ENCODE data around the gene CHRNA4.

Gene CHRNA4

DNA sequence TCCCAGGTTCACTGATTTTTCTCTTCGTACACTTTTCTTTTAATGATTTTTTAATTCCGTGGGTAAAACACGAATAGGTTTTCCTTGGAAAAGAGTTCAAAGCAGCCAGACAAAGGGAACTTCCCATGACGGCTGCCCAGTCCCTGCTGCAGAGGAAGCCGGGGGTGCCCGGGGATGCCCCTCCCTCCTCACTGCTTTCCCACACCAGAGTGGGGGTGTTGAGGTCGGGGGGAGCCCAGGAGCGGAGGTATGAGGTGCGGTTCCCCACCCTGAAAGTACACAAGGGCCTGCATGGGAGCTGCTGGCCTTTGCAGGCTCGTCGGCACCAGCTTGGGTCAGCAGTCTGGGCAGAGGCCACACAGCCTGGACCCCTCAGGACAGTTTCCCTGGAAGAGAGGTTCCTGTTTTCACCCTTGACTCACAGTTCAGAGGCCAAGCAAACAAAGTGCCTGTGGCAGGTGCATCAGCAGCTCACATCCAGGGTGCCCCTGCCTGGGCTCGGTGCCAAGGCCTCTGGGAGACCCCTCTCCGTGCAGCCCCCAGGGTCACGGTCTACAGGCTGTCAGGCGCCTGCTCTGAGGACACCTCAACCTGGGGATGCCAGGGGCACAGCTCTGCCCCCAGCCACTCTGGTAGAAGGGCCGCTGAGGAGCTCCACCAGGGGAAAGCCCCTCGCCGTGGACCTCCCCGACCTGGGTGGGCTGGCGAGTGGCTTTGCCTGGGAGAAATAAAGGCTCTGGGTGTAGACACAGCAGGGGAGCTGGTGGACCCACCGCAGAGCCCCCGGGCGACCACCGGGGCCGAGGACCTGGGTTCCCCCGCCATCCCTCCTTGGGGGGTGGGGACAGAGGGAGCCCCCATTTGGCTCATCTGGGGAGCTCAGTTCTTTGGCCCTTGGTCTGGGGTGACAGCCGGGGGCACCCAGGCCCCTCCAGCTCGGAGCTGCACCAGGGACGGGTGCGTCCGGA, 15.4 kb upstream of the CHRNA4 start:
- DNase-seq, result no peak

DNA sequence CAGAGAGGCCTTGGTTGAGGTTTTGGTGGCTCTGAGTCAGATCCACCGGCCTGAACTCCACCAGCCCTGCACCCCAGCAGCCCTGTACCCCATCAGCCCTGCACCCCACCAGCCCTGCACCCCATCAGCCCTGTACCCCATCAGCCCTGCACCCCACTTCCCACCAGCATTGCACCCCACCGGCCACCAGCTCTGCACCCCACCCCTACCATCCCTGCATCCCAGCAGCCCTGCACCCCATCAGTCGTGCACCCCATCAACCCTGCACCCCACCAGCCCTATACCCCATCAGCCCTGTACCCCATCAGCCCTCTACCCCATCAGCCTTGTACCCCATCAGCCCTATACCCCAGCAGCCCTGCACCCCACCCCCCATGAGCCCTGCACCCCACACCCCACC, 14.3 kb upstream of the CHRNA4 start:
- DNase-seq, result no peak

GRCh38 chr20:63374504-63374903, 13.4 kb upstream of the CHRNA4 start:
- no peak for DNase-seq

GRCh38 chr20:63373996-63374395, 12.8 kb upstream of the CHRNA4 start:
- DNase-seq, result no peak

DNA sequence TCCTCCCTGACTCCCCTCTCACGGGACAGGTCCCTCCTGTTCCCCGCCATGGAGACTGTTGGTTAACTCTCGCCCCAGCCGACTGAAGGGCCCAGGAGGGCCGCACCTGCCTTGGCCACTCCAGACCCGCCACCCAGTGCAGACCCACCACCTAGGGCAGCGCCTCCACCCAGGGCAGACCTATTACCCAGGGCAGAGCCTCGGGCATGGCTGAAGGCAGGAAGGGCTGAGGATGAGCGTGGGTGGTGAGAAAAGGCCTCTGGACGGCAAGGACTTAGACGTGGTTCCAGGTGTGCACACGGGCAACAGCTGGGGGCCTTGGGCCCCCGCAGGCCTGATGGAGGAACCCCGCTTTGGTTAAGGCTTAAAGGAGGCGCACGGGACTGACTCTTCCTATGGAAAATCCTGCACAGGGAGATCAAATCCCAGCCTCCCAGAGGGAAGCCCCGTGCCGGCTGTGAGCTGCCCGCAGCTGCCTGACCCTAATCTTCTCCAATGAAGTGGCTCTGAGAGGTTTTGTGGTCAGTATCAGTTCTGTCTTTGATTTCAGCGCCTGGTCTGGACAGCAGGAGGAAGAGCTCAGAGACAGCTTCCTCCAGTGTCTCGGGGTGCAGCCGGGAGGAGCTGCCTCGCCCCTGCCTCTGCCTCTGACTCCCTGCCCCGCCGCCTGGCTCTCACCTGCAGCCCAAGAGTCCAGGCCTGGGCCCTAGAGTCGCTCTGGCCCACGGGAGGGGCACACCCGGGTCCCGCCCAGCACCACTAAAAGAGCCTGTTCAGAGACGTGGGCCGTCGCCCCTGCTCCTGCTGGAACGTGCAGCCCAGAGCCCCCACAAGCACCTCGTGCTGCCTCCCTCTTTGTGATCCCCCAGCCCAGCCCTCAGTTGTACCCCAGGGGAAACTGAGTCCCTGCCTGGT, 12.1 kb upstream of the CHRNA4 start:
- DNase-seq, result no peak

DNA sequence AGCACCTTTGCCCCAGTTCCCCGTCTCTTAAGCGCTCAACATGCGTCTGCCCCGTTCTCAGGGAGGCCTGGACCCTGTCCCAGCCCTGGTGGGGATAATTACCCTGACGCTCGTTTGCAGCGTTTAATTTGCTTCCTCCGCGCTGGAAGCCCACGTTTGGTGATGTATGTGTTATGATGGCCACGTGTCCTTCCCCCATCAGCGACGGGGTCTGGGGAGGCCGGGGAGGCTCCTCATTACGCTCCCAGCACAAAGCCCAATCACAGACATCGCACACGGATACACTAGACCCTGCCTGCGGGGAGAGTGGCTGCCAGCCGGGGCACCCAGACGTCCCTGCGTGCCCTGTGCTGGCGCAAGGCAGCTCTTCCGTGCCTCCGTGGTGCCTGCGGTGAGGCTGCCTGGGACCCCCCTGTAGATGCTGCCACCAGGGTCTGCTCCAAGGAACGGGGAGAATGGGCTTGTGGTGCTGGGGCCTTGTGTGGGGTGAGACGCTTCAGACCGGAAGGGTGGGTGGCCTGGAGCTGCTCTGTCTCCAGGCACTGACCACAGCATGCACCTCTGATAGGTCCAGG, 10.2 kb upstream of the CHRNA4 start:
- DNase-seq, result no peak

DNA sequence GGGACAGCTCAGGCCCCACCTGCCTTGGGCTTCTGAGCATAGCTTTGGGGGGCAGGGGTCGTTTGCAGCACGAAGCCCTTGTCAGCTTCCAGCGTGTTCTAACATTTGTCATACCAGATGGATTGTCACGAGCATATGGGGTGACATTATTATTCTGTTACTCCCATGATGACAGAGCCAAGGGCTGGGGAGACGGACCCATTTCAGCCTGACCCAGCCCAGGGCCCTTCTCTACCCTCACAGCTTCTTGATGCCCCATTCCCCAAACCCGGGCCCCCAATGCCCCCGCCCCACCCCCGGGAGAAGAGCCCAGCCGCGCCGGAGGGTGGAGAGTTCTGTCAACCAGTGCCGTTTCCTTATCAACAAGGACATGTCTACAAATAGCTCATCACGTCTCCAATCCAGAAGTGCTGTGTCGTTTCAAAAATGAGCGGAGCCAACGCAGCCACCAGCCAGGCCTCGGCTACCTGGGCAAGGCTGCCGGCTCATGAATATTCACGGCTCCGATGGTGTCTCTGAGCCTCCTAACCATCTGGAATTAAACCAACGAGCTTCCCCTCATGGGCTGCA, 9.6 kb upstream of the CHRNA4 start:
- no peak for DNase-seq

GRCh38 chr20:63369724-63370617, 8.8 kb upstream of the CHRNA4 start:
- no peak for DNase-seq

DNA sequence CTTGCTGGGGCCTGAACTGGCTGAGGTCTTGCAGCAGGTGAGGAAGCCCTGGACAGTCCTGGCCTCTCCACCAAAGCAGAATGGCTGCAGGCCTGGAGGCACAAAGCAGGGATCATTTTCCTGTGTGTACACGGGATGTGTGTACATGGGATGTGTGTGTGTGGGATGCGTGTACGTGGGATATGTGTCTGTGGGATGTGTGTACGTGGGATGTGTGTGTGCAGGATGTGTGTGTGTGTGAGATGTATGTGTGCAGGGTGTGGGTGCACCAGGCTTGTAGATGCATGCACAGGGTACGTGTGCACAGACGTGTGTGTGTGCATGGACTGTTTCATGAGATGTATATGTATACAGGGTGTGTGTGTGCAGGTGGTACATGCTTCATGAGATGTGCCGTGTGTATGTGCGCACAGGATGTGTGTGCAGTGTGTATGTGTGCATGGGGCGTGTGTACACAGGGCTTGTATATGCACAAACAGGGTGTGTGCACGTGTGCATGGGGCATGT, 7.9 kb upstream of the CHRNA4 start:
- DNase-seq, result no peak

DNA sequence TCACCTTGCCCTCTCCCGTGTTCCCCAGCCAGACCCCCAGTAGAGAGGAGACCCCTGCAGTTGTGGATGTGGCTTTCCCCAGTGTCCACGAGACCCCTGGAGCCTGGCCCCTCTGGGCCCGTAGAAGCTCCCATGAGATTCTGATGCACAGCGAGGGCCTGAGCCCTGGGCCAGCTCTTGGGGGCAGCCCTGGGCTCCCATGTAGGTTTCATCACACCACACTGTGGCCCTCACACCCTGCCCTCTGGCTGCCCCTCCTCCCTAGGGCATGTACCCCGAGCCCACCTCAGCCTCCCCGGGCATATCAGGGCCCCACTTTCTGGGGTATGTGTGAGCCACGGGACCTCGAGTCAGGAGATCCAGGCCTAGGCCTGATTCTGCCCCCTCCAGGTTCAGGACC, 7.0 kb upstream of the CHRNA4 start:
- DNase-seq, result no peak

DNA sequence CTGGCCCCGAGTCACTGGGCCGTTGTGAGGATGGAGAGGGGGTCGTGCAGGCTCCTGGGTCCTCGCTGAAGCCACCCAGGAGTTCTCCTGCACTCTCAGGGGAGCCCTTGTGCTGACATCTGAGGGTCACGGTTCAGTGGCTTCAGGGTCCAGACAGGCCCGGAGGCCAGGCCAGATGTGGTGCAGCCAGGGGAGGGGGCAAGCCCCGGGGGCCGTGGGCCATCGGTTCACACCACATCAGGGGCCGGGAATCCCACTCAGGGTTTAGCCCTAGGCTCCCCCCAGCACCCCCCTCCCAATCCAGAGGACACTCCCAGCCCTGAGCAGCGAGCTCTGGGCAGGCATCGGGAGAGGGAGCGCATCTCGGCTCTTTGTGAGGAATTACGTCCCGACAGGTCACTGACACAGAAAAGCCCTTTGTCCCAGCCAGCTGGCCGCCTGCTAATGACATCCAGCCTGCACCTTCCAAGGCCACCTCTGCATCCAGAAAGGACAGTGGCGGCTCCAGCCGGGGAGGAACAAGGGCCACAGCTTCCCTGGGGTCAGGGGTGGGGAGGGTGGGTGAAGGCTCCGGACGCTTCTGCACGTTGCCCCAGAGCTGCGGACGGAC, 6.4 kb upstream of the CHRNA4 start:
- no peak for DNase-seq

DNA sequence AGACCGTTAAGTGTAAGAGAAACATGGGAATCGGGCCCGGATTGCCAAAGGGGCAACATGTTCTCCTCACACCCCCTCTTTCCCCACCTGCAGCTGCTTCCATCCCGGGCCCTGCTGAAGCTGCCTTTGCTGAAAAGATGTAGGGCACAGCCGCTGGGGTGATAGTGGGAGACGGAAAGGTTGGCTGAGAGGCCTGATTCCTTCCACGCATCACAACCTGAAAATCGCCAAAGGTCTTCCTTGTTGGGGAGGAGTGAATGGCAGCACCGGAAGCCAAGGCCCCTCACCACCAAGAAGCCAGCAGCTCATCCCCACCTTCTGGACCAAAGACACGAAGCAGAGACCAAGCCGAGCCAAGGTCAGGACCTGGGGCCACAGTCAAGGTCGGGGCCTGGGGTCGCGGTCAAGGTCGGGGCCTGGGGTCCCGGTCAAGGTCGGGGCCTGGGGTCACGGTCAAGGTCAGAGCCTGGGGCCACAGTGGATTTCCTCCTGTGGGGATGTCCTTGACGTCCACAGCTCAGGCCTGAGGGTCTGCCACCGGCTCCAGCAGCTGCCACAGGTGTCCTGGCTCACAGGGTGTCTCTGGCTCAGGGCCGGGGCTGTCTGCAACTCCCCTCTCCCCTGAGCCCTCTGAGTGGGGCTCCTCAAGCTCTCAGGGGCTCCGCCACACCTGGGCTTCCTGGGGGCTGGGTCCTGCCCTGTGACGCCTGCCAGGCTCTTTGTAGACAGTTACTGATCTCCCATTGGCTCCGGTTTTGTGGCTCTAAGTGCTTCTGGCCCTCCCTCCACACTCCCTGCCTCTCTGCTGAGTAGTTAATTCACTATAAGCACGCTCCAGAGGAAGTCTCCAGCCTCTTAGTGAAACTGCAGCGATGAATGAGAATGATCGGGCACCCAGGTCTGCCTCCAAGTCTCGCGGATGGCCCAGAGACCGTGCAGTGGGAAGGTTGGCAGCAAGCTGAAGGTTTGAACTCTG, 5.5 kb upstream of the CHRNA4 start:
- DNase-seq, result no peak

DNA sequence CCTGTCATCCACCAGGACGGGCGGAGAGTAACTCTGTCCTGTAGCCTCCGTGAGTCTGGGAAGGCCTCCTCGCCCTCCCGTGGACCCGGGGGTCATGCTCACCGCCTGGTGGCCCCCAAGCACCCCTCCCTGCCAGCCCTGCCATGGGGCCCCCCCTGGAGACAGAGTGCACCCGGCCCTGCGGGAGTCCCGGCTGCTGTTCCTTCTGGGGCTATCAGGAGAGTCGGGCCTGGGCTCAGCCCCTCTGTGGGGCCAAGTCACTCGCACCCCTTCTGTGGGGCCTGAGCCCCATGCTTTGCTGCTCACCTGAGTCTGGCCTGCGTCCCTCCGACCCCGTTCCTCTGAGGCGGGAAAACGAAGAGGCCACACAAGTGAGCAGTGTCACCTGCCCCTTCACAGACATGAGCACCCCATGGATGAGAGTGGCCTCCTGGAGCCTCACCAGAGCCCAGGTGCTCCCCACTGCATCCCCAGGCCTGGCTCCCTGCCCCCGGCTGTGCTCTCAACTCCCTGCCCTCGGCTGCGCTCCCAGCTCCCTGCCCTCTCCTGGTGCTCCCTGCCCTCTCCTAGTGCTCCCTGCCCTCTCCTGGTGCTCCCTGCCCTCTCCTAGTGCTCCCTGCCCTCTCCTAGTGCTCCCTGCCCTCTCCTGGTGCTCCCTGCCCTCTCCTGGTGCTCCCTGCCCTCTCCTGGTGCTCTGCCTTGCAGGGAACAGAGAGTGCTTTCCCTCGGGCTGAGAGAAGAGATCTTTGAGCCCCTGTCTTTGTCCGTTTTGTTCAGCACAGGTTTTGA, 4.6 kb upstream of the CHRNA4 start:
- no peak for DNase-seq

GRCh38 chr20:63364801-63365585, 3.8 kb upstream of the CHRNA4 start:
- no peak for DNase-seq

GRCh38 chr20:63363981-63364561, 2.9 kb upstream of the CHRNA4 start:
- no peak for DNase-seq

DNA sequence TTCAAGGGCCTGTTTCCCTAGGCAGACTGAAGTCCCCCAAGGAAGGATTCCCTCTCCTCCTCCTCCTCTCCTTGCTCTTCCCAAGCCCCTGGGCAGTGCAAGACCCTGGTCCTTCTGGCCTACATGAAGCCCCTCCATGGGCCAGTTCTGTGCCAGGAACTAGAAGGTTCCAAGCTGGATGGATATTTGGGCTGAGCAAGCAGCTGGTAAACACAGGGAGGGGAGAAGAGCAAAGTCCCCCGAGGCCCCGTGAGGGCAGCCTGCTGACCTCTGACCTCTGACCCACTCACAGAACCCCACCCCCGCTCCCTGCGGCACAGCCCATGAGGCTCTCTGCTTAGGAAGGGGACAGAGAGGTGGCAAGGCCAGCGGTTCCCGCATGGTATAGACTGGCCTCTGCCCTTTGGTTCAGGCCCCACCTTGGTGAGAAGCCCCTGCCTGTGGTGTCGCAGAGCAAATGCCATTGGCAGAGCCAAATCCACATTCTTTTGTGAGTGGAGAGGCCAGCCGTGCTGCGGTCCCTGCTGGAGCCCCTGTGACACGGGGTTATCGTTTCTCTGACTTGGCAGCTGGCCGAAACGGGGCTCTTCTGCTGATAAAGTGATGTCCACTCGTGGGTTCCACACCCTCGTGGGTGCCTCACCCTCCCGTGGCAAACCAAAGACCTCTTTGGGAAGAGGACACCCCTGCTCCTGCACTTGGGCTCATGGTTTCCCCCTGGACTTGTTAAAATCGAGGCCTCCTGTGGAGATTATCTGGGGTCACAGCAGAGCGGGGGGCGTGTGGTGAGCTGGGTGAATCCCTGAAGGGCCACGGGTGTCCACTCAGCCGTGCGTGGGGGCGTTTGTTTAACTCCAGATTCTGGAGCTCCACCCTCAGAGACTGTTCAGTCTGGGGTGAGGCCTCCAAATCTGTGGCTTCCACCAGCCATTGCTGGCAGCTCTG, 2.1 kb upstream of the CHRNA4 start:
- no peak for DNase-seq
